Hematopoietic multipotent progenitor cell treated with erythropoietin and hydrocortisone succinate and interleukin-3 and kit ligand, for 15 days (in vitro differentiated cells): ENCODE measurements around the gene PGAM5.

Experiments
- DNase-seq: peaks from one replicate; pipeline ENCODE4 v3.0.0-alpha.2; 2015; ENCODE audit warnings: low spot score

The PGAM5 gene

DNA sequence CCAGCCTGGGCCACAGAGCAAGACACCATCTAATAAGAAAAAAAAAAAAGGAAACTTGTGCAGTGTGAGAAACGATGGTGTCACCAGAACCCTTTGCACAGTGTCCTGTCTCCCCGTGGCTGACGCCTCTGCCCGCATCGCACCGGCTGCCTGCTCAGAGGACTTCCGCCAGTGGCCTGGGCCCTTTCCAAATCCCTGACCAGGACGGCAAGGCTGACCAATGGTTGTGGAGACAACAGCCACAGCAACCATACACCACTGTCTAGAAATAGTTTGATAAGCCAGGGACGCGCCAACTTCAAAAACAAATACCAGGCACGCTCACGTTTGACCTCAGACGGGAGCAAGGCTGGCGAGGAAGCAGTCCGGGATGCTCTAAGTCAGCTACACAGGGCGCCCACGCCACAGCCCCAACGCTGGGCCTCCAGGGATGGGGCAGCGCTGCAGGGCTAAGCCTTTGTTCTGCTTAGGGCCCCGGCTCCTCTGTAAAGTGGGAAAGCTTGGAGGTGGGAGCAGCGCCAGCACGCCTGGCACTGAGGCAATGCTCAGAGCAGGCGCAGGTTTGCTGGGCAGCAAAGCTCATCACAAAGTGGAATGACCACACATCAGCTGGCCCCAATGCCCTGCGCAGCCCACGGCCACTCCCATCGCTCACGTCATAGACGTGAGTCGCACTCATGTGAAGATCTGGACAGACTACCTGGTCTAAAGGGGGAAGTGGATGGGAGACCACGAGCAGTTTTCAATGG lies 12.5 kb downstream of the PGAM5 start:
- no peak for DNase-seq

DNA sequence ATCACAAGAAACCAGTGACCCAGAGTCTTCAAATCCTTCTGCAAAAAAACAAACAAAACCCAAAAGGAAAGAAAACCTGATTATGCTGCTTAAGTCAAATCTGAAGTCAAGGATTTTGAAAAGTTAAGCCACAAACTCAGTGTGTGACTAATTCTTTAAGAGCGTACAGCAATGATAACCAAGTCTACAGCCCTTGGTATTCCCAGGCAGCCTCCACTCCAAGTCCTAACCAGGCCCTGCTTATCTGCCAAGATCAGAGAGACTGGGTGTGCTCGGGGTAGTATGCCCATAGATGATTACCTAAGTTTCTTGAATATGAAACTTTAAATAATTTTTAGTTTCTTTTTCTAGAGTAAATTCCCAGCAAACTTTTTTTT lies 13.1 kb downstream of the PGAM5 start:
- peak; percentile 7 for DNase-seq

DNA sequence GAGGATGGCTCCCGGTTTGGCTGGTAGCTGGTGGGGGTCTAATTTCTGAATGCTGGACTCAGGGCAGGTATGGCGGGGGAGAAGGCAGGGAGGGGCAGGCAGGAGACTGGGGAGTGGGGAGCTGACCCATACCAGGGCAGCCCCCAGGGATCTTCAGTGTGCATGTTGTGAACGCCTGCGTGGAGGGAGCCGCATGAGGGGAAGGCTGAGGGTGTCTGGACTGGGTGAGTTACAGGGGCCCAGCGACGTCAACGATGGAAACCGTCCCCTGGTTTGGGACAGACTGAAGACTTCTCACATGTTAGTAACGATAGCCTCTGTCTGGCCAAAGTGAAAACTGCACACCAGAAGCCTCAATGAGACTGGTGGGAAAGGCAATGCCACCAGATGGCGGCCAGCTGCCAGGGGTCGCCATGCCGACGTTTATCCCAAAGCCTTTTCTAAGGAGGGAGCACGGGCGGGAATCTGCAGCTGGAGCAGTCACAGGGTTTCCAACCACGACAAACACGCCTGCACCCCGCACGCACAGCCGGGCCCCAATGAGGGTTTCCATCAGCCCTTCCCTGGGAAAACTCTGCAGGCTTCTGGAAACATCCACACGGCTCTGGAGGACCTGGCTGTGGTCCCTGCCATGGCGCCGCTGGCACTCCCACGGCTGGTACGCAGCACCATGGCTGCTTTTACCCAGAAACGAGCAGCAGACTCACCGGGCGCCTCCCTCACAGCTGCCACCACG lies 14.0 kb downstream of the PGAM5 start:
- DNase-seq: no peak

DNA sequence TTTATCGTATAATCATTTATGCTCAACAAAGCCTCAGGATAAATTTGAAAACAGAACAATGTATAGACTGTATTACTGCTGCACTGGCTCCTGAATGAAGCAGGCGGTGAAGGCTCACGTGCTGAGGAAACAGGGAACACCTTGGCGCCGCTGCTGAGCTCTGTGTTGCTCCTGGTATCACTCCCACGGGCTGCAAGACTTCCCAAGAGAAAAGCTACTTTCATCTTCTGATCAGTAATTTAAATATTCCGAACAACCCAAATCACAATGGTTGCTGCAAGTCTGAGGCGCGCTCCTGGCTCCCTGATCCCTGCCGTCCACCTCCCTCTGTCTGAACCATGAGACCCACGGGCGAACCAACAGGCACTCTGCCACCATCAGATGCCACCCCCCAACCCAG lies 15.7 kb downstream of the PGAM5 start:
- DNase-seq: no peak

DNA sequence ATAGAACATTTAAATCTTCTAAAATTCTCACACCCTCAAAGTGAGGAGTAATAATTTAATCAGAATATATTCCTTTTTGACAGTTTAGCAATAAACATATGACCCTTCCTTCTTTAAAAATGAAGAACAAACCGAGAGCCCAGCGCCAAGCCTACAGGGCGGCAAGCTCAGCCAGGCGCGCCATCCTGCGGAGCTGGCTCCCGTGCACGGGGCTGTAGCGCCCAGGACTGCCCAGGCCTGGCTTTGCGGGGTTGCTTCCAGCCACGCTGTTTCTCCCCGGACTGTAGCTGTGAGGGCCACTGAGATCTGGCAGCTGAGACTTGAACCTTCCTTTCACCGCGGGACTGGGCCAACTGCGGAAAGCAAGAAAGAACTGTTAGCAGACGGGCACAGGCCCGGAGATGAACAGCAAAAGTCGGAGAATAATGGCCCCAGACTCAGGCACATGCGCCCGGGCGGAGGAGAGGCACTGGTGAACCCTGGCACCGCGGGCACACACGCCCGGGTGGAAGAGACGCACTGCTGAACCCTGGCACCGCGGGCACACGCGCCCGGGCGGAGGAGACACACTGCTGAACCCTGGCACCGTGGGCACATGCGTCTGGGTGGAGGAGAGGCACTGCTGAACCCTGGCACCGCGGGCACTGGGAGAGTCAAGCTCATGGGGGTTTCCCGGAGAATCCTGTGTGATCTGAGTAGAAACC lies 16.6 kb downstream of the PGAM5 start:
- no peak for DNase-seq

DNA sequence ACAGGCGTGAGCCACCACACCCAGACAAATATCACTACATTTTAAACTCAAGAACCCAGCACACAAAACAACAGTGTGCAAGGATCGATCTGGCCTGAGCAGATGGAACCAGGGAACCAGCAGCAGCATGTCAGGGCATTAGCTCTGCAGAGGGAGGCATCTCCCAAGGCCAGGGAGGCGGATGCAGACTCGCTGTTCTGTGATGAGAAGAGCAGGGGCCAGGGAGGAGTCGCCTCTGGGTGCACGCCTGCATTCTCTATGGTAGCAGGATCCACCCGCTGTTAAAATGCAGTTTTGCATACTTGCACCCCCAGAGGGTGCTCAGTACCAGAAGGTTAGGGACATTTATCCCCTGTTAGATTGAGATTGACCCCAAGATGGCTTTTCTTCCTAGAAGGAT lies 17.9 kb downstream of the PGAM5 start:
- no peak for DNase-seq

DNA sequence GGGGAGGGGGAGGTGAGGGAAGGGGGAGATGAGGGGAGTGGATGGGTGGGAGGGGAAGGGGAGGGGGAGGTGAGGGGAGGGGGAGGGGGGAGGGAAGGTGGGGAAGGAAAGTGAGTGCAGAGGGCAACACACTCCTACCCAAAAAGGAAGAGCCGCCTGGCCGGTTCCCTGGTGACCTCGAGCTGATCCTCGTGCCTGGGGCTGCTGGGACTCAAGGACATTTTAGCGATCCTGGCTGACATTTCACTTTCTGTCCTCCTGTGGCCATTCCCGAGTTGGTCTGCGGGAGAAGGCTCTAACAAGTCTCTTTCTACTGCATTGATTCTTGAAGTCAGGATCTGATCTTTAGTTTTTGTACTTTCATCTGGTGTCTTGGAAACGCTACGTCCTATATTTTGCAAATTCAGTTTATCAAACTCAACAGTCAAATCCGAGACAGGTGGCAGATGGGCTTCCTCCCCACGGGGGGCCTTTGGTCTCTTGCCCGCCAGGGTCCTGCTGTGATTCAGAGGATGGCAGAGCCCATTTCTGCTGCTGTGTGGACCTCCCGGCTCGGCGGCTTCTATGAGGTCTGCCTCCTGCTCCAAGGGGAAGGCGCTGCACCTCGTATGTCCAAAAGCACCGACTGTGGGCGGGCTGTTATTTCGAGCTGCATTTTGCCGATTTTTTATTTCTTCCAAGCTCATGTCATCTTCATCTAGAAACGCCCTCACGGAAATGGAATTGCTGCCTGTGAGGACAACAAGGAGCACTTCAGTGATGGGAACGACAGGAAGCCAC lies 19.1 kb downstream of the PGAM5 start:
- DNase-seq: no peak

DNA sequence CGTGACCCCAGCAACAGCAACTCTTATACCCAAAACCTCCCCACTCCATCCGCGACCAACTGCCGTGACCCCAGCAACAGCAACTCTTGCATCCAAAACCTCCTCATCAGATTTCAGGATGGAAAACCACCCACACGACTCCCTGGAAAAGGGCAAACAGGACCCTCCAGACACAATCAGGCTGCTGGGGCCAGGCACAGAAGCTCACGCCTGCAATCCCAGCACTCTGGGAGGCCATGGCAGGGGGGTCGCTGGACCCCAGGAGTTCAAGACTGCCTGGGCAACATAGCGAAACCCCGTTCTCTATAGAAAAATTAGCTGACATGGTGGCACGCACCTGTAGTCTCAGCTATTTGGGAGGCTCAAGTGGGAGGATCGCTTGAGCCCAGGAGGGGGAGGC lies 19.7 kb downstream of the PGAM5 start:
- no peak for DNase-seq

DNA sequence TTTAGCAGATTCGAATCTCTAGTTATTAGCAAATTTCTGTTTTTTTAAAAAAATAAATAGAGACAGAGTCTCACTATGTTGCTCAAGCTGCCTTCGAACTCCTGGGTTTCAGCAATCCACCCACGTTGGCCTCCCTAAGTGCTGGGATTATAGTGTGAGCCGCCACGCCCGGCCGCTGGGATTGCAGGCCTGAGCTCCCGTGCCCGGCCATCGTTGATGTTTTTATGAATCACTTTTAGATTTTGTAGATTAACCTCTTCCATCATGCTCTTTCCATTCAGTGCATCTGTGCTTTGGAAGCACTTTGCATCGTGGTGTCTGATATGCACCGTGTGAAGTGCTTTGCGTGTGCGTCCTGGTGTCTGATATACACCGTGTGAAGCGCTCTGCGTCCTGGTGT lies 20.9 kb downstream of the PGAM5 start:
- no peak for DNase-seq

DNA sequence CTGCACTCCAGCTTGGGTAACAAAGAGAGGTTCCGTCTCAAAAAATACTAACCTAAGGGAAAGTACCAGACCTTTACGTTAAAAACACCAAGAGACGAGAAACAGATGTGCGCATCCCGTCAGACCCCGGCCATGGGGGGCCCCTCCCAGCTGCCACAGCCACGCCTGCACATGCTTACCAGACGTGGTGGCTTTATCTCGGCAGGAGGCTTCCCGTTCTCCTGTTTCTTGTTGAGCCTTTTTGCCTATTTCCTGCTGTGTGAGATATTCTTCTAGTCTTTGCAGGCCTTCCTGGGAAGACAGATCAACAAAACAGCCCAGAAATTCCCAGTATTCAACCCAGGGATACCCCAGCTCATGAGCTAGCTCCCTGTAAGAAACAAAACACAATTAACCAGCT lies 23.6 kb downstream of the PGAM5 start:
- no peak for DNase-seq

DNA sequence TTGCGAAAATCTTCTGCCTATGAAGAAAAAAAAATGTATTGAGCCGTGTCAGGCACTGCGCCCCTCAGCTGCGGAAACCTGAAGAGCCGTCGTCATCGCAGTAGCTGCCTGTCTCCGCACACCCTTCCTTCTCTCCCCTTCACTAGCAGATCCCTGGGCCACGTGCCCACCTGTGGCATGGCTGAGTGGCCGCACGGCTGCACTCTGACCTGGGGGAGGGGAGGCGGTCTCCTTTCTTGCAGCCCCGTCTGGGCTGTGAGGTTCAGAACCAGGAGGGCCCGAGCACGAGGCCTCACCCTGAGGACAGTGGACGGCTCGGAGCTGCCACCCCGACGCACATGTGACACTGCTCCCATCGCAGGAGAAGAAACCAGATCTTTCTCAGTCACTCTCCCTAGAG lies 24.9 kb downstream of the PGAM5 start:
- DNase-seq: no peak

DNA sequence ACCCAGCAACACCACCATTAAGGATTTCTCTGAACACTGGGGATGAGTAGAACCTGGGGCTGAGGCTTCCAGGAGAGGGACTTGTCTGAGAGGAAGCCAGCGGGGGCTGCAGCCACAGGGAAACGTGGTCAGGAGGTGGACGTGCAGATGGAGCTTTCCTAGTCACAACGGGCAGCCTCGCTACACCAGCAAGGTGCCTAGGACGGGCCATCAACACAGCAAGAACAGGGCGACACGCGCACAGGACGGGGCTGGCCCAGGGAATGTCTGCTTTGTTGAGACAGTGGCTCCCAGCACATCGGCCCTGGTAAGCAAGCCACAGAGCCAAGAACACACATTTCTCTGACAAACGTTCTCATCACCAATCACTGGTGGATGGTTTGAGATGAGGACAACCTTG lies 25.7 kb downstream of the PGAM5 start:
- DNase-seq: no peak

DNA sequence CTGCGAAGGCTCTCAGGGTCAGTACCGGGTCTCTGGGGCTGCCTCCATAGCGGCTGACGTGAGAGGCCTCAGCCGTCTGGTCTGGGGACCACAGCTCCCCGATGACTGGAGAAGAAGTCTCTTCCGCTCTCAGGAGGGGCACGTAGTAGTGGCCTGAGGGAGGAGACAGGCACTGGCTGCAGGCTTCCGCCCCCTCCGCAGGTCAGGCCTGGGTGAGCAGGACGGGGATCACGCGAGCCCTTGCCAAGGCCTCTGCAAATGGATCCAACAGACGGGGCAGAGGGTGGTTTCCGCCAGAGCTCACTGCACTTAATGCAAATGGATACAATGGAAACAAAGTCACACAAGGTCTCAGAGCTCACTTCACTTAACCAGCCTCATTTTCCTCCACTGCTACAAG lies 26.3 kb downstream of the PGAM5 start:
- no peak for DNase-seq

DNA sequence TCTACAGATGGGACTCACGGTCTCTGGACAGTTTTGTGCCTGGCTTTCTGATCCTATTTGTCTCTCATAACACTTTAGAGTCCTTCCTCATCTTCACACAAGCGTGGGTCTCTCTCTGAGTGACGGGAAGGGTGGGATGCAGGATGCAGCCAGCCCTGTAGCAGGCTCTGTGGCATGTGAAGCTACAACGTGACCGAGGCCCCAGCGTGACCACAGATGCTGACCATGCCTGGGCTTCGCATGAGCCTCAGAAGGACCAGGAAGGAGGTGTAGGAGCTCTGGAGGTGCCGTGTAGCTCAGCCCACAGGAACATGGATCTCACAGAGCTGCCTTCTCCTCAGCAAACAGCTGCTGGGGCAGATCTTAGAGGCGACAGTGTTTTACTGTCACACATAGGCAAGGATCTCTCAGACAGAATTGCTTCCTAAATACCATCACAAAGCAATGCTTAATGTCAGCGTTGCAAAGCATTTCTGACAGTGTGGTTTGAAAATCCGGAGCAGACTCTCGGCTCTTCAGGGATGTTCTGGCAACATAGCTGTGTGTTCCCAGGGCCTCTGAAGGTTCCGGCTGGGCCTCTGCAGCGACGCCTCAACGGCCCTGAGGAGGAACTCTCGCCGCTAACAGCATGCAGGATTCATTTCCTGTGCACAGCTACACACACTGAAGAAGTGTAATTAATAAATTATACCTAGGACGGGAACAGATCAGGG lies 29.1 kb downstream of the PGAM5 start:
- DNase-seq: no peak

DNA sequence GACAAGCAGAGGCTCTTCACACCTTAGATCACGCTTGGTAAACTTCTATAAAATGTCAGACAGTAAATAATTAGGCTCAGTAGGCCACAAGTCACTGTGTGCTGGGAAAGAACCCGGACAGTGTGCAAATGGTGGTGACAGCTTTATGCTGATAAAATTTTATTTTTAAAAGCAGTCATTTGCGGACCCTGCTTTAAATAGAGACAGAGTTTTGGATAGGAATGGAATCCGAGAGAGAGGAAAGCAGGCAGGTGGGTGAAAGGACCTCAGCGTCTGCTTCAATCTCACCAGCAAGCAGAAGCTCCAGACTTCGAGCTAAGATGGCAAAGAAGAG lies 29.6 kb downstream of the PGAM5 start:
- DNase-seq: no peak

DNA sequence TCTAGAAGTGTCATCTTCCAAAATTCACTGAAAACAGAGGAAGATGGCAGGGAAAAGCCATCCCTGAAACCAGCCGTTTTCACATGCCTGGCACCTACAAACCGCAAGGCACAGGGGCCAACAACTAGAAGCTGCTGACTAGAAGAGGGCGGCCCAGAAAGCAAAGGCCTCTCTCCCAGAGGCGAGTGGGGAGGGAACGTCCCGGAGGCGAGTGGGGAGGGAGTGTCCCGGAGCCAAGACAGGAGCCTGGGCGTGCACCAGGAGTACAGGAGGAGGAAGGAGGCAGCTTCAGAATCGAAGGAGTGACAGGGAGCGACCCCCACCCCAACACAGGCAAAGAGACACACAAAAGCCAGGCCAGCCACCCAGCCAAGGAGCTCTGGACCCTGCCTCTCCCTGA lies 30.0 kb downstream of the PGAM5 start:
- DNase-seq: no peak

DNA sequence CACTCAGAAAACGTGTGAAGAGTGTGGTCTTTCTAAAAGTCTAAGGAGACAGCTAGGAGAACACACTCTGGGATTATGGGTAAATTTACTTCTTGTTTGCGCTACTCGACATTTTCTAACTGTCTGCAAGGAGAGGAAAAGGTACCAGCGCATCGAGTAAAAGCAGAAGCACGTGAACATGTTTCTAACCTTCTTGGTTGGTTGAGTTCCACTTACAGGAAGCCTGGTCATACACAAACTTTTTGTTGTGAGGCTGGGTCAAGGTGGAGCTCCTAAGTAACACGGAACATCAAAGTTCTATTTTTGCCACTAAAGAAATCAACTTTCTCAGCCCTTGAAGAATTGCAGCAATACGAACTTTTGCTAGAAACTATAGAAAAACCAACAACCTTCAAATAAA lies 31.0 kb downstream of the PGAM5 start:
- DNase-seq: no peak

DNA sequence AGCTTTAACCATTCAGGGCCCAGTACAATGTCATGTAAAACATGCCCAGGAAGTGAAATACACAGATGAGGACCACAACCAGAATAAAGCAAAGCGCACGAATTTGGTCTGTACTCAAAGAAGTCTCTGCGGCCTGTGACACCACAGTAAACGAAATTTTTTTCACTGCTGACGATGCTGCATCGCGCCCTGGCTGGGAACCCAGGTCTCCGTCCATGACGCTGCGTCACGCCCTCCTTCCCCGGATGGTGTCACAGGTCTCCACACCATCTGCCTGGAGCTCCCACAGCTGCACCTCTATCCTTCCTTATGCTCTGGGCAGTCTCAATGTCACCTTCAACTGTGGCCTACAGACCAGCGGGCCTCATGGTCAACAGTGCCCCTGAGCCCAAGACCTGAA lies 33.2 kb downstream of the PGAM5 start:
- DNase-seq: no peak

DNA sequence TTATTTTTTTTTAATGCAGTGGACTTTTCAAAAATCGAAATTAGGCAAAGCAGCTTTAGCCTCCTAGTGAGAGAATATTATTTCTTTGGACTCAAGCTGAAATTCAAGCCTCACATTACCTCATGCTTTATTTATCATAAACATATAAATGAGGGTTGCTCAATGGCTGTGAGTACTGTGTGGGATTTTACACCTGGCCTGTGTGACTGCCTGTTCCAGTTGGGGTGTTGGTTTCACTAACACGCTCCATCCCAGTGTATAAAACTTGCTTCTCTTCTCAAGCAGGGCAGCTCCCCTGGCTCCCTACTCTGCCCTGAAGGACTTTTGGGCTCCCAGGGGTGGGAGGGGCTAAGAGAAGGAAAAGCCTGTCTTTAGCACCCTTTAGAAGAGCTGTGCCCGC lies 36.0 kb downstream of the PGAM5 start:
- no peak for DNase-seq

DNA sequence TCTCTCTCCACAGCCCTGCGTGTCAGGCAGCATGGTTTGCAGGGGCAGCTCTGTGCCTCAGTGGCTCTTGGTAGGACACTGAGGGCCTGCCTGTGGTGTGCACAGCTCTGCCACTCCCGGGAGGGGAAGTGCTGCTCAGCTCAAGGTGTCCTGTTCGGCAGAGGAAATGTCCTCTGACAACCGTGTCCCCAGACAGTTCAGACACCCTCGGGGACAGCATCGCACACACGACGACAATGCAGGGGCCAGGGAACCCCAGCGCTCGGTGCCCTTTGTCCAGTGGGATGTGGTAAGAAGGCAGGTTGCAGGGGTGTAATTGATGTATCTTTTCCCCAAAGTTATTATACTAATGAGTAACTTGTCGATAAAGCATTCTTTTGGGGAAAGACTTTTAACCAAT lies 36.8 kb downstream of the PGAM5 start:
- DNase-seq: no peak

DNA sequence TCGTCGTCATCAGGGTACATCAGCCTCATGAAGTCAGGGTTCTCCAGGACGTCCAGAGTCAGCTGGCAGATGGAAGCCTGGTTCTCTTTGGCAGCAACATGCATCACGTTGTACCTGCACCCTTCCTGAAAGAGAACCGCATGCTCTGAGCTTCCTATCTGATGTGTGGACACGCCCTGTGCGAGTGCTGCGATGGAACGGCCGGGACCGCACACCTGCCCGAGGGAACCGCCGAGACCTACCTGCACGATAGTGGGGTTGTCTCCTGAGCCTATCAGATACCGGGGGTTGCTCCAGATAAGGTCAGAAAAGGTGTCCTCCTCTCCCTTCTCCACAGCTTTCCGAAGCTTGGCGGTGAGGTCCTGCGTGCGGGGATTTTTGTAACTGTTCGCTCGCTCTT lies 37.3 kb downstream of the PGAM5 start:
- no peak for DNase-seq

DNA sequence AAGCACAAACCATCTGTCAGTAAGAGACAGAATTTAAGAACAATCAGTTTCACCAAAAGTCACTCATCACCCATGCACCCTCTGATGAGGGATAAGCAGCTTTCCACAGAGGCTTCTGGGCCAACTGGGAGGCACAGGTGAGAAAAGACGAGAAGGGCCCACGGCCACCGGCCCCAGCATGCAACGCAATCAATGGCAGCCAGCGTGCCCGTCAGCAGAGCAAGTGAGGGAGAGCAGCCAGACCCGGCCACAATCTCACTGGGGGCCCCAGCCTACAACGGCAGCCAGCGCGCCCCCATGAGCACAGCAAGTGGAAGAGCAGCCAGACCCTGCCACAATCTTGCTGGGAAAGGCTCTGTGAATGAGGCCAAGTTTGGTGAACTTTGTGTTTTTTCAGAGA lies 37.7 kb downstream of the PGAM5 start:
- no peak for DNase-seq
